GM21528 (cell line): Measurements from ENCODE around the gene DCAF17.

Experiments used
- ATAC-seq: cut with Tn5 transposase; IDR thresholded peaks from one replicate; pipeline ENCODE4 v1.9.1; 2021; ENCODE audit warnings: mild to moderate bottlenecking, moderate library complexity; ENCODE audit not compliant: unreplicated experiment, low FRiP score

The DCAF17 gene

DNA sequence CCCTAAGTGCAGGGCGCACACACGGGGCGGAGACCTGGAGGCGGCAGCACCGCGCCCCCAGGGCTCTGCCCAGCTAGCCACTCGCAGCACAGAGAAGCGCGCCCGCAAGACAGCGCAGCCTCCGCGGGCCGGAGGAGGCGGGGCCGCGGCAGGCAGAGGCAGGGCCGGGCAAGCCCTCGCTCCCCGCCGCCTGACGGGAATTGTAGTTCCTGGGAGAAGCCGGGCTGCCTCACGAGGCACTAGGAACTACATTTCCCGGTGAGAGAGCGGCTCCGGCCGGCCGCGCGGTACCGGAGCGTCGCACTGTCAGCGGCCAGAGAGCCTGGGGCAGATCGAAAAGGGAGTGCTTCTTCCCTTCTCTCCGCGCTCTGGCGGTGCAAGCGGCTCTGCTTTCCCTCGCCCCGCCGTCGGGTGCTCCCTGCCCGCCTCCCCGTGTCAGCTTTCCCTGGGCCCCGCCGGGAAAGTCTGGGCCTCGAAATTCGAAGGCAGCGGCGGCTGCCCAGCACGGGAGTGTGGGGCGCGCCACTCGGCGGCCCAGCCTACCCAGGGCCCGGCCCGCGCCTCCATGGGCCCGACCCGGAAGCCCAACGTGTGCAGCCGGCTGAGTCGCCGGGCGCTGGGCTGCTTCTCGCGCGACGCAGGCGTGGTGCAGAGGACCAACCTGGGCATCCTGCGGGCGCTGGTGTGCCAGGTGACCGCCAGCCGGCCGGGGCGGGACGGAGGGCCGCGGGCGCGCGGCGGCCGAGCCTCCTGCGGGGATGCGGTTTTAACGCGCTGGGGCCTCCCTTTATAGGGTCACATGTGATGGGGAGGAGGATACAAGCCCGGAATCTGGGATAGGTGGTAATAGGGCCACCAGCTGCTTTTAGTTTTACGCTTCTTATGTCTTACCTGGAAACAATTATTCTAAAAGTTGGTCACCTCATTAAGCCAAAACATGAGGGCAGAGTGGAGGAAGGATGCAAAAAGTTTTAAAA, at the start of gene DCAF17:
DCAF17 (plus strand) TSS at position 214 of the 977 bp plus-strand sequence; CDS start at position 566, 352 bp downstream.
- ATAC-seq: peak; percentile 95

DNA sequence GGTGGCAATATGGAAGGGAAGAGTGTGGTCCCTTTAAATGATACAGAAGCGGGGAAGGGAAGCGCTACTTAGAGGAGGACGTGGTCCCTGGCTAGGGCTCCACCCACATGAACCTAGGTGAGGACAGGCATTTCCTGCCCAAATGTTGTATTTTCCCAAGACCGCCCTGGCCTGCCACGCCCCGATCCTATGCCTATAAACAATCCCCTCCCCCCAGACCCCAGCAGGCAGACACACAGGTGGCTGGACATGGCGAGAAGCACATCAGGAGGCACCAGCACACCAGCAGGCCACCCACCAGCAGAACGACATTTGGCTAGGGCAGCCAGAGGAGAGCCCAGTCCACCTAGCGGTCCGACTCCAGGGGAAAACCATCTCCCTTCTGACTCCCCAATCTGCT, 47.4 kb upstream of the DCAF17 start:
- ATAC-seq: no peak

- no peak for ATAC-seq
Observed at GRCh38 chr2:171387052-171387451, 47.0 kb upstream of the DCAF17 start.

GRCh38 chr2:171389325-171389724, 44.7 kb upstream of the DCAF17 start:
- ATAC-seq: no peak

DNA sequence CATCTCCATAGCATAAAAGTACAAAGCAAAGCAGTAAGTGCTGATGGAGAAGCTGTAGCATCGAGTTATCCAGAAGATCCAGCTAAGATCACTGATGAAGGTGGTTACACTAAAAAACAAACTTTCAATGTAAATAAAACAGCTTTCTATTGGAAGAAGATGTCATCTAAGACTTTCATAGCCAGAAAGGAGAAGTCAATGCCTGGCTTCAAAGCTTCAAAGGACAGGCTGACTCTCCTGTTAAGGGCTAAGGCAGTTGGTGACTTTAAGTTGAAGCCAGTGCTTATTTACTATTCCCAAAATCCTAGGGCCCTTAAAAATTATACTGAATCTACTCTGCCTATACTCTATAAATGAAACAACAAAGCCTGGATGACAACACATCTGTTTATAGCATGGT, 44.2 kb upstream of the DCAF17 start:
- no peak for ATAC-seq

DNA sequence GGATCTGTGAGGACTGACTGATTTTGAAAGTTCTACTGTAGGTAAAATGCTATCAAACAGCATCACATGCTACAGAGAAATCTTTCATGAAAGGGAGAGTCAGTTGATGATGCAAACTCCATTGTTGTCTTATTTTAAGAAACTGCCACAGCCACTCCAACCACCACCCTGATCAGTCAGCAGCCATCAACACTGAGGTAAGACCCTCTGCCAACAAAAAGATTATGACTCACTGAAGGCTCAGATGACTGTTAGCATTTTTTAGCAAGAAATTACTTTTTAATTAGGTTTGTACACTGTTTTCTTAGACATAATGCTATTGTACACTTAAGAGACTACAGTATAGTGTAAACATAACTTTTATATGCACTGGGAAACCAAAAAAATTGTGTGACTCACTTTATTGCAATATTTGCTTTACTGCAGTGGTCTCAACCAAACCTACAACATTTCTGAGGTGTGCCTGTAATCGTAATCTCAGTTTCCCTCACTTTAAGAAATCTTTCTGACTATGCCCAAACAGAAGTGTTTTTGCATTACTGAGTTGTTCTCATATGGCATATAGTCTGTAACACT, 43.0 kb upstream of the DCAF17 start:
- no peak for ATAC-seq

DNA sequence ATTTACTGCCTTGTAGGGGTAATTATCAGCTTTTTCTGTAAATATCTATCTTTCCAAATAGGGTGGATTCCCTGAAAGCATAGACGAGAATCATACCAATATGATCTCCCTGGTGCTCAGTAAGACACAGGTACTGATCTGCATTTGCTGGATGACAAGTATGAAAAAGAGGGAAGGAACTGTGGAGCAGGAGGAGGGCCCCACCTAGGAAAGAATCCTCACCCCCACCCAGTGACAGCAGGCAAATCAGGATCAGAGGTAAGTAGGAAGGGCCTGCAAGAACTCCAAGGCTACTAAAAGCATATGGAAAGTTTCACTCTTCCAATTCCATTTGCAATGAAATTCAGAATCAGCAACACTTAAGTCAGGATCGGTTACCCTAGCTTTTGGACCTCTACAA, 42.5 kb upstream of the DCAF17 start:
- no peak for ATAC-seq

DNA sequence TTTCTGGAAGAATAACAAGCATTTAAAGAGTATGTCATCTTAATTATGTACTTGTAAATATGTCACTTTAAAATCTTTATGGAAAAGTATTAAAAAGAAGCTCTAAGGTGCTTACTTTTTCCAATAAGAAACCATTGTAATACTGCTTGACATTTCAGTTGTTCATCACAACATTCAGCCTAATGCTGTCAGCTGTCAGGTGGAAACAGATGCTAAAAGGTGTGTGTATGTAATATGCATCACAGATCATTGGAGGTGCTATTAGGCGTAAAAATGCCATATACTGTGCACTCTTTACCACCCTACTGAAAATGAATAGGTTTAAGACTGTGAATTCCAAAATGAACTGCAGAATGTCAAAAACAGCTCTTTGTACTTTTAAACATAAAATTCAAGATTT, 40.5 kb upstream of the DCAF17 start:
- ATAC-seq: no peak

DNA sequence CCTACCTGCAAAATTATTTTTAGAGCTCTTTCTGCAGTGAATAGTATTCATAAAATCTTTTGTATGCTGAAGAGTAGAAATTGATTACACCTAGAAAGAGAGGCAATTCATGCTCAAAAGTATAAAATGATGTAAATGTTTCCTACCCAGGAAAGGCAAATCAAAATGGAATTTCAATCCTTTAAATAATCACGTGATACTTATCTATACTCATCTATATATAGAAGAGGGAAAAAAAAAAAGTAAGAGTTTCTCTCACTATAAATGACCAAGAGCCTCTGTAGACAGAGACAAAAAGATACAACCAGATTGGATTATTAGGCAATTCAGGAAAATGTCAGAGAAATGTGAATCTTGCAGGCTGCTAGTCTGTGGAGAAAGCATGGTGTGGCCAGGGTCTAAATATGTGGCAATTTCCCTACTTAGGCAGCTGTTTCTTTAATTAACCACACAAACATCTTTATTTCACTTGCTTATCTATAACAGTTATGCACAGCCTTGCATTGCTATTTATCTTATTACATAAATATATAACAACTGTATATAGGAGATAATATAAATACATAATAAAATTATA, 39.8 kb upstream of the DCAF17 start:
- no peak for ATAC-seq

- ATAC-seq: no peak
Observed at GRCh38 chr2:171399292-171399691, 34.7 kb upstream of the DCAF17 start.

GRCh38 chr2:171400395-171400794, 33.6 kb upstream of the DCAF17 start:
- no peak for ATAC-seq

DNA sequence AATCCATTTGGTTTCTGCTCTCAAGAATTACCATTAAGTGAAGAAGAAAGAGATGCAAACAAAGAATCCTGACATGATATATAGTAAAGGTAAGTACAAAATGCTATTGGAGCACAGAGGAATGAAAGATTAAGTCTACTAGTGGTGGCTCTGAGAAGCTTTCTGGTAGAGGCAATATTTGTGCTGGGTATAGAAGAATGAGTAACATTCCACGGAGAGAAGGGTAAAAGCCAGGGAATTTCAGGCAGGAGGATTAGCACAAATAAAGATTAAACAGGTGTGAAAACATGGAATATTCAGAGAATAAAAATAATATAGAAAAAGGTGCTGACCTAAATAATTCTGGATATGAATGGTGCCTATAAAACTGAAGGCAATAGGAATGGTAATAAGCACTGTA, 32.1 kb upstream of the DCAF17 start:
- no peak for ATAC-seq

DNA sequence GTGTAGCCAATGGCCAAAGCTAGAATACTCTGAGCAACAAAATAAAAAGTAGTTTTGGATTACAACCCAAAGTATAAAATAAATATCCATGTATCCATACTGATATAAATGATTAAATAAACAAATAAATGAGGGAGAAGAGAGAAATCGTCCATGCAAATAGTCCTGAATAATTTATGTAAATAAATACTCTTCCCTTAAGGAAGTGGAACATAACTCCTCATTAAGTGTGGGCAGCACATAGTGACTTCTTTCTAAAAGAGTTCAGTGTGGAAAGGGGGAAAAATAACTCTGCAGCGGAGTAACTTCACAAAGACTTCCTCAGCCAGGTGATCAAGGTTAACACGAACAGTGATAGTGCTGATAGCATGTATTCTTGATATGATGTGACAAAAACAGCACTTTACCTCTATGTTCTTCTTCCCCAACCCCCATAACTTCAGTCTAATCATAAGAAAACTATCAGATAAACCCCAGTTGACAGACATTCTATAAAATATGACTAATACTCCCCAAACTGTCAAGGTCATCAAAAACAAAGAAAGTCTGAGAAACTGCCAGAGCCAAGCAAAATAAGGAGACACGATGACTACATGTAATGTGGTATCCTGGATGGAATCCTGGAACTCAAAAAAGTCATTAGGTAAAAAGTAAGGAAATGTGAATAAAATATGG, 31.0 kb upstream of the DCAF17 start:
- no peak for ATAC-seq

- no peak for ATAC-seq
Observed at GRCh38 chr2:171404261-171404660, 29.8 kb upstream of the DCAF17 start.

GRCh38 chr2:171404719-171405118, 29.3 kb upstream of the DCAF17 start:
- ATAC-seq: no peak

DNA sequence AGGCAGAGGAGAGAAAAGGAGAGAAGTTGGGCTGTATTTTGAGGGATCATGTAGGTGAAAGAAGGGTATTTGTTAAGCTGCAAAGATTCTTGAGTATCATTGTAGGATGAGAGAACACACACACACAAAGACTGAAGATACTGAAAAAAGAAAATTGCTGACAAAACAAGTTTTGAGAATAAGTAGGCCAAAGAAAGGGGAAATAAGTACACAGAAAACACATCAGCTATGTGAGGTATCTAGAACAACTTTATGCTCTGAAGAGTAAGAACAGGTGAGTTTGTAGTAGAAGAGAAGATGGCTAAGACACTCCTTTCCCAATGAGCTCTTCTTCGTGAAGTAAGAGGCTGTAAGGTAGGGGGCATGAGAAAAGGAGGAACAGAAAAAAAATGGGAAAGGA, 28.5 kb upstream of the DCAF17 start:
- no peak for ATAC-seq

DNA sequence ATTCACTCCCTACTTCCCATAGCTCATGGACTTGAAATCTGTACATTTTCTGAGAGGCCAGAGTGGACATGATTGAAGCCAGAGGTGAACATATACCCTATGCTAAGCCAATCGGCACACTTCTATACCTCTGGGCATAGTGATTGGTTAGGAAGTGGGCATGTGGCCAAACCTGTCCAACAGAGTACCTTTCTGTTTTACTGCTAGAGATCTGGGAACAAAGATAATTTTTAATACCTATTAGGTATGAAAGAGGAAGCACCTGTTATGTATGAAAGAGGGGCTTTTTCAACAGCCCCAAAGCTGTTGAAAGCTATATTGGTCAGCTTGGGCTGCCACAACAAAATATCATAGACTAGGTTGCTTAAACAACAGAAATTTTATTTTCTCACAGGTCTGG, 28.0 kb upstream of the DCAF17 start:
- ATAC-seq: peak; percentile 48

GRCh38 chr2:171407030-171407675, 26.9 kb upstream of the DCAF17 start:
- peak; percentile 58 for ATAC-seq

DNA sequence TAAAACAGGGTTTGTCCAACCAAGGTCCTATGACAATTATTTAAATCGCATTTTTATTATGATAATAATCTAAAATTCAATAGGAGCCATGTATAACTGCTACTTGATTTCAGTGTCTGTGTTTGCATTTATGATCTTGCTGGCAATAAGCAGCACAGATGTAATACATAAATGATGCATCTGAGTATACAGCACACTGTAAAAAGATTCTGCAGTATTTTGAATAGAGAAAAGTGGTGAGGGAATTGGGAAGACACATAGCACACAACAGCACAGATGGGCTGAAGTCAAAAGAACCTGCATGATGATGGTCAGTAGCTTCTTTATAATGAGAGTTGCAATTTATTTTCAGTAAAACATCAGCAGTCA, 26.4 kb upstream of the DCAF17 start:
- peak; percentile 6 for ATAC-seq

DNA sequence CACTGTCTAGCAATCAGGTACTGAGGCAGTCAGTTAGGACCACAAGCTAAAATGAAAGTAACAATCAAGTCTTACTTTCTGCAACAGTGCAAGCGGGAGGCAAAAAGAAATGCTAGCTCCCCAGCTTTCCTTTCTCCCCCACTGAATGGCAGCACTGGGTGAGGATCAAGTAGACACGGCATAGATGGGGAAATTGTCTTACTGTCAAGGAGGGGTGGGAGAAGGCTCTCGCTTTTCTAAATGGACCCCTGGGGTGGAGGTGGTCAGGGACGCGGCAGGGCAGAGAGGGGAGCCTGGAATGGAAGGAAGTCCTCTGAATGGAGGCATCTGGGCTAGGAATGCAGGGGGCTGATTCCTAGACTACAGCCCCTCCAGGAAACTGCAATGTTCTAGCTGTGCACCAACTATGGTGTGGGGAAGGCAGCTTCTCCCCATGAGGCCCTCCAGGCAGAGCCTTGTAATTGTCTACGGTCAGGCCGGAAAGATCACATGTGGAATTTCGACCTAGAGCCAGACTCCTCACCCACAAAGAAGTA, 24.5 kb upstream of the DCAF17 start:
- ATAC-seq: no peak
